Thymus (tissue), 11 donors: ENCODE measurements around the gene STAP2. TPM values are rescaled to one million over a fixed set of nuclear protein-coding genes. Genes with fewer than 3 reads are reported as not detected.
"Not testable (repeated sequence)": the region's sequence is repeated elsewhere in the genome, so short reads cannot be mapped to it uniquely, and the experiment has no call there.

Source experiments
- DNase-seq, 9 donors: peaks; one replicate each; pipeline ENCODE4 v3.0.0-alpha.2; 2013; ENCODE audit warnings: low spot score in 9 of 9, low read depth in 6 of 9, missing footprints in 1 of 9
- H3K27ac ChIP-seq, 2 donors: one replicate each; pipeline ENCODE4 v1.5.1; 2013; ENCODE audit warnings: control low read depth in 1 of 2, low read depth in 1 of 2, low read length in 1 of 2, mild to moderate bottlenecking in 1 of 2, moderate library complexity in 1 of 2
- H3K27me3 ChIP-seq, 2 donors: one replicate each; pipeline ENCODE4 v1.5.1; 2013; ENCODE audit warnings: low read length in 1 of 2; ENCODE audit not compliant: control insufficient read depth in 2 of 2, insufficient read depth in 1 of 2
- H3K36me3 ChIP-seq, 2 donors: one replicate each; pipeline ENCODE4 v1.5.1; 2013; ENCODE audit warnings: low read length in 1 of 2, mild to moderate bottlenecking in 1 of 2, moderate library complexity in 1 of 2; ENCODE audit not compliant: control insufficient read depth in 2 of 2, insufficient read depth in 2 of 2
- H3K4me1 ChIP-seq, 2 donors: one replicate each; pipeline ENCODE4 v1.5.1; 2013; ENCODE audit warnings: low read length in 2 of 2; ENCODE audit not compliant: control insufficient read depth in 2 of 2, insufficient read depth in 2 of 2
- H3K4me3 ChIP-seq, 2 donors: one replicate each; pipeline ENCODE4 v1.5.1; 2013; ENCODE audit warnings: low read length in 2 of 2, control low read depth in 1 of 2, mild to moderate bottlenecking in 1 of 2
- H3K9me3 ChIP-seq, 2 donors: one replicate each; pipeline ENCODE4 v1.5.1; 2013; ENCODE audit warnings: low read length in 1 of 2, mild to moderate bottlenecking in 1 of 2; ENCODE audit not compliant: control insufficient read depth in 2 of 2, insufficient read depth in 1 of 2
- WGBS: extraction: QIAGEN DNeasy Blood & Tissue Kit; methylation state at CpG from one replicate; pipeline ENCODE4 v1.1.7; 2013; 5-methylcytosine and 5-hydroxymethylcytosine counted together
- polyA plus RNA-seq: library from polyadenylated mRNA; stranded (reverse); fragments of 200-250 nt; gene quantifications from one replicate; pipeline ENCODE4 v1.2.3, GENCODE V29; 2013
- total RNA-seq: library from RNA; stranded (reverse); fragments of 120-200 nt; gene quantifications from one replicate; pipeline ENCODE4 v1.2.4, GENCODE V29; 2013
- donor health status: healthy.

Gene STAP2
- total and polyA plus RNA-seq, 2 donors = 20.8 to 21.3 TPM

GRCh38 chr19:4350726-4351125 is 12.1 kb upstream of the STAP2 start:
- WGBS = 99% methylated on average over 9 of the region's 9 CpGs
- peaks cover 9 to 18% of the 10 kb centered on the region in 2 donors for H3K36me3 ChIP-seq
- DNase-seq = no peak

GRCh38 chr19:4350111-4350510 is 11.5 kb upstream of the STAP2 start:
- DNase-seq = no peak
- Histone ChIP-seq H3K4me3 (no peak overlapping the region), H3K9me3 (no peaks in the 10 kb centered on the region), H3K27ac (no peak overlapping the region), H3K4me1 (no peaks in the 10 kb centered on the region), H3K27me3 (no peaks in the 10 kb centered on the region), H3K36me3 (peaks cover 9 to 22% of the 10 kb centered on the region in 2 donors)
- 96% methylated on average over 8 of the region's 8 CpGs for WGBS

More at GRCh38 chr19:4350726-4351125, 12.1 kb upstream of the STAP2 start:
- H3K9me3 ChIP-seq = no peaks in the 10 kb centered on the region
- H3K27ac ChIP-seq = no peak overlapping the region
- no peaks in the 10 kb centered on the region for H3K27me3 ChIP-seq
- no peaks in the 10 kb centered on the region for H3K4me1 ChIP-seq
- no peak overlapping the region for H3K4me3 ChIP-seq

DNA sequence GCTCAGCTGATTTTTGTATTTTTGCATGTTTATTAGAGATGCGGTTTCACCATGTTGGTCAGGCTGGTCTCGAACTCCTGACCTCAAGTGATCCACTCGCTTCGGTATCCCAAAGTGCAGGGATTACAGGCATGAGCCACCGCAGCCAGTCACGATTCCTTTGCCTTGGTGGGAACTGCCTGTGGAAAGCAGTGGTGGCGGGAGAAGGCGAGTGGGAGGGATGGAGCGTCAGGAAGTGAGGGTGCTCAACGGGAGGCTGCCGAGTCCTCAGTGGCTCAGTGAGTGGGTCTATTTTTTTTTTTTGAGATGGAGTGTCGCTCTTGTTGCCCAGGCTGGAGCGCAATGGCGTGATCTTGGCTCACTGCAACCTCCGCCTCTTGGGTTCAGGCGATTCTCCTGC is 10.6 kb upstream of the STAP2 start:
- H3K27me3 ChIP-seq, H3K27ac ChIP-seq, H3K4me3 ChIP-seq, H3K4me1 ChIP-seq, H3K9me3 ChIP-seq, DNase-seq: not testable (repeated sequence)
- peaks cover 9 to 20% of the 10 kb centered on the region in 2 donors for H3K36me3 ChIP-seq
- 96% methylated on average over 16 of the region's 16 CpGs for WGBS

- no peak for DNase-seq
- no peaks in the 10 kb centered on the region for H3K27me3 ChIP-seq
These were observed 8.9 kb upstream of the STAP2 start for GRCh38 chr19:4347521-4347920.

DNA sequence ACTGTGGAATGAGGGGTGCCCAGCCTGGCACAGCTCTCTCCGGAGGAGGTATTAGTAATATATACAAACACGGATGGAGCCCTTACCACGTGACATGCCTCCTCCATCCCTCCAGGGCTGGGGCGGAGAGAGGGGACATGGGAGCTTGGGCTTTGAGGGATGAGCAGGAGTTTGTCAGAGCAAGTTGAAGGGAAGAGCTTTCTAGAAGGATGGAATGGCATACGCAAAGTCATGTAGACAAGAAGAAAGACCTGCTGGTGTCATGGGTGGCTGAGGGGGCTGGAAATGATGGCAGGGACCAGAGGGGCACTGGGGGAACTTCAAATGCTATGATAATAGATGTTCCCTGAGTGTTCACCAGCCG is 7.4 kb upstream of the STAP2 start:
- Histone ChIP-seq H3K27me3 (no peaks in the 10 kb centered on the region), H3K36me3 (peaks cover 7 to 13% of the 10 kb centered on the region in 2 donors), H3K27ac (no peak overlapping the region), H3K9me3 (no peaks in the 10 kb centered on the region), H3K4me3 (no peak overlapping the region), H3K4me1 (peaks cover 7 to 20% of the 10 kb centered on the region in 2 donors)
- no peak for DNase-seq
- 98% methylated on average over 6 of the region's 6 CpGs for WGBS

More at GRCh38 chr19:4347521-4347920, 8.9 kb upstream of the STAP2 start:
- H3K27ac ChIP-seq = no peak overlapping the region
- H3K36me3 ChIP-seq = peaks cover 7 to 13% of the 10 kb centered on the region in 2 donors
- 75% methylated on average over 6 of the region's 6 CpGs for WGBS
- no peak overlapping the region for H3K4me3 ChIP-seq
- H3K9me3 ChIP-seq = no peaks in the 10 kb centered on the region
- H3K4me1 ChIP-seq = peaks cover 7 to 14% of the 10 kb centered on the region in 2 donors

DNA sequence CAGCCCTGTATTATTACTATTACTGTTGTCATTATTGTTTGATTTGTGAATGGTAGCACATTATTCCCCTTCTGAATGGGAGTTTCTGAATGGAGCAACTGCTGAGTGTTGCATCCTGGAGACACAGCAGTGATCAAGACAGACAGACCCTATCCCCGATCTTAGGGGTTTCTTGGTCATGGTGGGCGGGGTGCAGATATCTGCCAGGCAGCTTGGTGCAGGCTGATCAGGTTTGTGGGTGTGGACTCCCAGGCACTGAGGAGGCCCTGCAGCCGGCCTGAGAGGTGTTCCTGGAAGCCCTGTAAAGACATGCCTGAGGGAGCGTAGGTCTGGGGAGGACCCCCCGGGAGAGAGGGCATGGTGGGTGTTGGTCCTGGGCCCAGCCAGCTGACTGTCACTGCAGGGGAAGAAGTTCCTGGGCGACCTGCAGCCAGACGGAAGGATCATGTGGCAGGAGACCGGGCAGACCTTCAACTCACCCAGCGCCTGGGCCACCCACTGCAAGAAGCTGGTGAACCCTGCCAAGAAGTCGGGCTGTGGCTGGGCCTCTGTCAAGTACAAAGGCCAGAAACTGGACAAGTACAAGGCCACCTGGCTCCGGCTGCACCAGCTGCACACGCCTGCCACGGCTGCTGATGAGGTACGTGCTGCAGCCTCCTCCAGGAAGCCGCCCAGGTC is 6.9 kb upstream of the STAP2 start:
- 98% methylated on average over 15 of the region's 15 CpGs for WGBS
- no peaks in the 10 kb centered on the region for H3K9me3 ChIP-seq
- no peak for DNase-seq
- H3K4me3 ChIP-seq = no peak overlapping the region
- H3K4me1 ChIP-seq = peaks cover 7 to 20% of the 10 kb centered on the region in 2 donors
- no peak overlapping the region for H3K27ac ChIP-seq
- no peaks in the 10 kb centered on the region for H3K27me3 ChIP-seq
- H3K36me3 ChIP-seq = peaks cover 5 to 13% of the 10 kb centered on the region in 2 donors

- Histone ChIP-seq H3K9me3 (no peaks in the 10 kb centered on the region), H3K36me3 (peaks cover 0 to 6% of the 10 kb centered on the region in 2 donors), H3K4me1 (peaks cover 7 to 25% of the 10 kb centered on the region in 2 donors), H3K4me3 (peak within 1 kb of the TSS; percentile 68 to 78), H3K27me3 (no peaks in the 10 kb centered on the region), H3K27ac (peak within 1 kb of the TSS; percentile 86 to 95)
- 6% methylated on average over 101 of the region's 101 CpGs for WGBS
- peak; percentile 66 to 96 (median 89) for DNase-seq
These were observed 5.0 kb upstream of the STAP2 start, which contains the start of gene MPND for GRCh38 chr19:4343370-4344307. MPND (plus strand) TSS chr19:4343562; CDS start chr19:4343594, 32 bp downstream.

DNA sequence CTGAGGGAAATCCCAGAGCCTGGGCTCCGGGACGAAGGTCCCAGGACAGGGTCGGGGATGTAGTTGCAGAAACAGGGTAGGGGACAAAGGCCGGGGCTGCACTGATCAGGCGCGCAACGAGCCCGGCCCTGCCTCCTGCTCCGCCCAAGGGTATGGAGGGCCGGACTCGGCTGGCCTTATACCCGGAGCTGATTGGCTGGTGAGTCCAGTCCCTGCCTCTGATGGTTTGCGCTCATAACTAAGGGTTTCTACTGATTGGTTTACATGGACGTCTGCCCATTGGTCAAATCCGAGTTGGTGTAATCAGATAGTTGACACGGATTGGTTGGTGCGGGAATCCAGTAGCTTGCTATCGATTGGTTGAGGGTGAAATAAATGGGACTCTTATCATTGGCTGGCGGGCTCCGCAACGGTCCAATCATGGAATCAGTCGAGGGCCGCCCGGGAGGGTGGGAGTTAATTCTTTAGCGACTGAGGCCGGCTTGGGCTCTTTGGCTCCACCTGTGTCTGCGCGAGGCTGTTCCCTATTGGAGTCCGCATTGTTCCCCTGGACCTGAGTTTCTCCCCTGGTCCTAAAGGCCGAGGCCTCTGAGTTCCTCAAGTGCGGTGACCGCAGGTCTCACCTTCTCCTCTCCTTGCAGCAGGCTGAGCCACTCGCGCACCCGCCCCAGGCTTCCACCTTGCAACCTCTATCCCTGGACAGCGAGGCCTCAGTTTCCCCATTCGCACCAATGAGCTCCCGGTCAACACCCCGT is 4.2 kb upstream of the STAP2 start:
- Histone ChIP-seq H3K36me3 (peaks cover 0 to 6% of the 10 kb centered on the region in 2 donors), H3K4me3 (peak overlapping the region; percentile 68 to 78), H3K27me3 (no peaks in the 10 kb centered on the region), H3K27ac (peak overlapping the region; percentile 86 to 95), H3K9me3 (no peaks in the 10 kb centered on the region), H3K4me1 (peaks cover 11 to 32% of the 10 kb centered on the region in 2 donors)
- DNase-seq = peak; percentile 88 to 99 (median 96)
- WGBS = under 1% methylated on average over 39 of the region's 39 CpGs
